ENCODE data around the gene MRPS6. TPM values are rescaled to one million over a fixed set of nuclear protein-coding genes. Genes with fewer than 3 reads are reported as not detected.
A peak's percentile ranks its signal among the peaks of the same experiment; 100 is the strongest.

Gene MRPS6
- total and polyA plus RNA-seq, 10 of the 15 experiments (the other 5 are each of a cell fraction or from before 2014, with no cell fraction given): 32.5 to 232 (median 90.3) TPM

GRCh38 chr21:34078915-34079314, 5.5 kb downstream of the MRPS6 start:
- Histone ChIP-seq H3K9me3 (replicated peaks; ENCODE audit: control insufficient read depth, insufficient read depth, low read length) (no peaks in the 10 kb centered on the region), H3K4me2 (ENCODE audit: control insufficient read depth, insufficient read depth) (peak overlapping the region; percentile 74), H3K36me3 (ENCODE audit: control insufficient read depth in 2 of 2, insufficient read depth in 2 of 2, low read length in 1 of 2) (no peaks in the 10 kb centered on the region; a peak in 2 of 4 replicates), H4K20me1 (ENCODE audit: control insufficient read depth, insufficient read depth) (no peaks in the 10 kb centered on the region), H3K4me3 (0 out of 2 replicates have a peak overlapping the region, but pooled peaks have one; percentile 16), H3K27me3 (replicated peaks in 1 of 2; ENCODE audit: control insufficient read depth in 2 of 2, insufficient read depth in 2 of 2, low read length in 1 of 2) (no peaks in the 10 kb centered on the region), H3K4me1 (ENCODE audit: control insufficient read depth, insufficient read depth, low read length) (peaks cover 32% of the 10 kb centered on the region), H3K9ac (ENCODE audit: control insufficient read depth, insufficient read depth, low read length) (no peak overlapping the region), H3K27ac (ENCODE audit: control insufficient read depth, insufficient read depth) (0 out of 2 replicates have a peak overlapping the region, but pooled peaks have one; percentile 9), H2AFZ (ENCODE audit: control insufficient read depth, low read depth, low read length) (no peak overlapping the region), H3K79me2 (ENCODE audit: control insufficient read depth, insufficient read depth, low read length) (peaks cover 94% of the 10 kb centered on the region)
- ChIA-PET RAD21 (ENCODE audit: unreplicated experiment) (interaction anchor here (1.7 to 7.0 kb wide), 4 partner anchors 58 to 155 kb away, joined by 9 to 51 read pairs (median 24); no protein-coding TSS in a partner anchor), POLR2A (interaction anchor here (0.7 to 1.4 kb wide), 4 partner anchors 9 to 102 kb away, joined by 3 to 6 read pairs (median 4); no protein-coding TSS in a partner anchor), SMC1A (ENCODE audit: uncharacterized antibody, unreplicated experiment) (interaction anchor here (1.1 to 6.8 kb wide), 10 partner anchors 8 to 155 kb away, joined by 3 to 118 read pairs (median 8); no protein-coding TSS in a partner anchor), CTCF (interaction anchor here (0.9 to 6.2 kb wide), 2 partner anchors 156 to 269 kb away, joined by 3 to 29 read pairs; no protein-coding TSS in a partner anchor)
- DNase-seq (ENCODE audit: low read depth, low spot score) (no peak), ATAC-seq (peak; percentile 8; the same call in 2 of the 3 replicates), FAIRE-seq (no peak)
- BruUV-seq (replicated peaks): no TSS peak
- intact Hi-C loops (cut with micrococcal nuclease; ENCODE audit: unreplicated experiment) (loop anchor here (2.0 to 5.0 kb wide), 2 partner anchors 20 to 157 kb away; no protein-coding TSS in a partner anchor), in situ Hi-C loops (cut with MboI) (no loop called here)
- TF ChIP-seq IKZF2 (IDR thresholded peaks at IDR 0.05): 0 out of 4 replicates have a peak, but pooled peaks of 1 of the 2 experiments have one; percentile 11
- TF ChIP-seq RUNX3 (IDR thresholded peaks at IDR 0.05; ENCODE audit: low read length): 0 out of 2 replicates have a peak, but pooled peaks have one; percentile 43
- TF ChIP-seq, protein P1, sequence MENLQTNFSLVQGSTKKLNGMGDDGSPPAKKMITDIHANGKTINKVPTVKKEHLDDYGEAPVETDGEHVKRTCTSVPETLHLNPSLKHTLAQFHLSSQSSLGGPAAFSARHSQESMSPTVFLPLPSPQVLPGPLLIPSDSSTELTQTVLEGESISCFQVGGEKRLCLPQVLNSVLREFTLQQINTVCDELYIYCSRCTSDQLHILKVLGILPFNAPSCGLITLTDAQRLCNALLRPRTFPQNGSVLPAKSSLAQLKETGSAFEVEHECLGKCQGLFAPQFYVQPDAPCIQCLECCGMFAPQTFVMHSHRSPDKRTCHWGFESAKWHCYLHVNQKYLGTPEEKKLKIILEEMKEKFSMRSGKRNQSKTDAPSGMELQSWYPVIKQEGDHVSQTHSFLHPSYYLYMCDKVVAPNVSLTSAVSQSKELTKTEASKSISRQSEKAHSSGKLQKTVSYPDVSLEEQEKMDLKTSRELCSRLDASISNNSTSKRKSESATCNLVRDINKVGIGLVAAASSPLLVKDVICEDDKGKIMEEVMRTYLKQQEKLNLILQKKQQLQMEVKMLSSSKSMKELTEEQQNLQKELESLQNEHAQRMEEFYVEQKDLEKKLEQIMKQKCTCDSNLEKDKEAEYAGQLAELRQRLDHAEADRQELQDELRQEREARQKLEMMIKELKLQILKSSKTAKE (IDR thresholded peaks at IDR 0.05; ENCODE audit: low read depth, poor library complexity, severe bottlenecking): peak; percentile 53
- no peak for TF ChIP-seq CBFB (IDR thresholded peaks at IDR 0.05; ENCODE audit: low read depth)
- TF ChIP-seq E2F8 (IDR thresholded peaks at IDR 0.05; ENCODE audit: low read depth, partially characterized antibody): no peak
- TF ChIP-seq TCF3 (IDR thresholded peaks at IDR 0.05; ENCODE audit: borderline replicate concordance, insufficient read depth, low read depth, low read length): no peak
- no peak for TF ChIP-seq CHD2 (IDR thresholded peaks at IDR 0.05; ENCODE audit: borderline replicate concordance, low read depth, low read length)
- WGBS (ENCODE audit: insufficient coverage, insufficient replicate concordance, low lambda C conversion rate, missing lambda C conversion rate): 5% methylated on average over 2 of the region's 2 CpGs

All from GM12878 (cell line).